ENCODE data around the gene CDC5L. TPM values are rescaled to one million over a fixed set of nuclear protein-coding genes. Genes with fewer than 3 reads are reported as not detected.

CDC5L gene
- total RNA-seq, 2 donors from 2014 or later: 18.0 to 18.9 TPM

DNA sequence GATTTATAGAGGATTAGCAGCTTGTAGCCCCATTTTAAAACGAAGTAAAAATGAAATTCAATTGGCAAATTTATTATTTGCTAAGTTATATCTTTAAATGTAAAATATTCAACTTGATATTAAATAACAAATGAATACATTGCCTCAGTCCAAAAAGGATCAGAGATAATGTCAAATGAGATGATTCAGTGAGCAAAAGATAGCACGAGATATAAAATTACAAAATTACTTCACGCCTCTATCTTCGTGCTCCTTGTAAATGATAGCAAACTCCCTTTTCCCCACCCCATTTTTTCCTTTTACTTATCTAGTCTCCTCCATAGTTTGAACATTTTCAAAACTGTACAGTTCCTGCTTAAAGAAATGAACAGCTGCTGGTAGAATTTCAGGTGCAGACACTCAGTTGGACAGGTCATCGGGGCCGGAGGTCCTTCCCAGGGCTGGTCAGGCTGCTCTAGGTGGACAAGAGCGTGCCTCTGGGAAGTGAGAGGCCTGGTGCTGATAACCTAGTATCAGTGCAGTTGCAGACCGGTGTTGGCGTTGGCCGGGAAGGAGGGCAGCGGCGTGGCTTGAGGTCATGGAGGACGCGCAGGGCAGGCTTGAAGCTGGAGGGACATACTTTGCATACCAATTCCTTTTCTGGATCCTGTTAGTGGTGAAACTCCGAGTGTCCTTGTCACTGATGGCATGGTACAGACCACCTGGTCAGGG is 83.9 kb downstream of the CDC5L start:
- Histone ChIP-seq H3K4me3 (no peak overlapping the region), H3K4me1 (replicated peaks) (peaks cover 5% of the 10 kb centered on the region), H3K9me3 (no peaks in the 10 kb centered on the region), H3K27ac (no peak overlapping the region), H3K27me3 (replicated peaks; ENCODE audit: insufficient read depth) (no peaks in the 10 kb centered on the region), H3K36me3 (no peaks in the 10 kb centered on the region)
- intact Hi-C loops (cut with DNase I): no loop called here
- TF ChIP-seq, protein P1, sequence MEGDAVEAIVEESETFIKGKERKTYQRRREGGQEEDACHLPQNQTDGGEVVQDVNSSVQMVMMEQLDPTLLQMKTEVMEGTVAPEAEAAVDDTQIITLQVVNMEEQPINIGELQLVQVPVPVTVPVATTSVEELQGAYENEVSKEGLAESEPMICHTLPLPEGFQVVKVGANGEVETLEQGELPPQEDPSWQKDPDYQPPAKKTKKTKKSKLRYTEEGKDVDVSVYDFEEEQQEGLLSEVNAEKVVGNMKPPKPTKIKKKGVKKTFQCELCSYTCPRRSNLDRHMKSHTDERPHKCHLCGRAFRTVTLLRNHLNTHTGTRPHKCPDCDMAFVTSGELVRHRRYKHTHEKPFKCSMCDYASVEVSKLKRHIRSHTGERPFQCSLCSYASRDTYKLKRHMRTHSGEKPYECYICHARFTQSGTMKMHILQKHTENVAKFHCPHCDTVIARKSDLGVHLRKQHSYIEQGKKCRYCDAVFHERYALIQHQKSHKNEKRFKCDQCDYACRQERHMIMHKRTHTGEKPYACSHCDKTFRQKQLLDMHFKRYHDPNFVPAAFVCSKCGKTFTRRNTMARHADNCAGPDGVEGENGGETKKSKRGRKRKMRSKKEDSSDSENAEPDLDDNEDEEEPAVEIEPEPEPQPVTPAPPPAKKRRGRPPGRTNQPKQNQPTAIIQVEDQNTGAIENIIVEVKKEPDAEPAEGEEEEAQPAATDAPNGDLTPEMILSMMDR (IDR thresholded peaks at IDR 0.05): no peak
- no peak for TF ChIP-seq POLR2A (IDR thresholded peaks at IDR 0.05)
- no peak for TF ChIP-seq POLR2AphosphoS5 (IDR thresholded peaks at IDR 0.05)
- 85% methylated on average over 15 of the region's 15 CpGs for WGBS
- DNase-seq (ENCODE audit: low spot score): no peak

DNA sequence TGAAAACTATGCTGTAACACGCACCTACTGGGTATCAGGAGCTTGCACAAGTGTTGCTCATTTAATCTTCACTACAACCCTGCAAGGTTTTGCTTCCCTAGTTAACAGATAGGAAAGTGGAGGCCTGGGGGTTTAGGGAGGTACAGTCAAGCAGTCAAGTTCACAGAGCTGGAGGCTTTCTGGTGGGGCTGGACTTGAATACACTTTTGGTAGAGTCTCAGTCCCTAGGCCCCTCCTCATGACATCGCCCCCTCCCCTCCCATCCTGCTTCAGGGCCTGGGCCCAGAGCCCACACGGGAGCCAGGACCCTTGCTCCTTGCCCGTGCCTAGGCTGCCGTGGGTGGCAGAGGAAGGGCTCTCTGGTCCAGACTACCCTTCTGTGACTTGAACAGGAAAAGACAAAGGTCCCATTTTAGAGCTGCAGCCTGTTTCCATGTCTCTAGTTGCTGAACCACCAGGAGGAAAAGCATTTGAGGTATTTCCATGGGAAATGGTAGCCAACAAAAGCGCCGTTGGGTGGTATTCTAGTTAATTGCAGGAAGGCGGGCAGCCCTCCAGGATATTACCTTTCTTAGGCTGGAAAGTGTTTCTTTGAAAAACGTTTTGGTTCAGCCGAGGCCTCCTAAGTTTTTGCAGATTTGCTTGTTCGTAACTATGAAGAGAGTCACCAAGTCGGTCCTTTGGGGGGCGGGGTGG is 84.9 kb downstream of the CDC5L start:
- Histone ChIP-seq H3K4me1 (replicated peaks) (peaks cover 5% of the 10 kb centered on the region), H3K27ac (no peak overlapping the region), H3K9me3 (no peaks in the 10 kb centered on the region), H3K27me3 (replicated peaks; ENCODE audit: insufficient read depth) (no peaks in the 10 kb centered on the region), H3K36me3 (no peaks in the 10 kb centered on the region), H3K4me3 (no peak overlapping the region)
- WGBS: 80% methylated on average over 13 of the region's 13 CpGs
- intact Hi-C loops (cut with DNase I): no loop called here
- TF ChIP-seq POLR2A (IDR thresholded peaks at IDR 0.05): no peak
- TF ChIP-seq, protein P1 (IDR thresholded peaks at IDR 0.05): no peak
- TF ChIP-seq POLR2AphosphoS5 (IDR thresholded peaks at IDR 0.05): no peak
- DNase-seq (ENCODE audit: low spot score): no peak

DNA sequence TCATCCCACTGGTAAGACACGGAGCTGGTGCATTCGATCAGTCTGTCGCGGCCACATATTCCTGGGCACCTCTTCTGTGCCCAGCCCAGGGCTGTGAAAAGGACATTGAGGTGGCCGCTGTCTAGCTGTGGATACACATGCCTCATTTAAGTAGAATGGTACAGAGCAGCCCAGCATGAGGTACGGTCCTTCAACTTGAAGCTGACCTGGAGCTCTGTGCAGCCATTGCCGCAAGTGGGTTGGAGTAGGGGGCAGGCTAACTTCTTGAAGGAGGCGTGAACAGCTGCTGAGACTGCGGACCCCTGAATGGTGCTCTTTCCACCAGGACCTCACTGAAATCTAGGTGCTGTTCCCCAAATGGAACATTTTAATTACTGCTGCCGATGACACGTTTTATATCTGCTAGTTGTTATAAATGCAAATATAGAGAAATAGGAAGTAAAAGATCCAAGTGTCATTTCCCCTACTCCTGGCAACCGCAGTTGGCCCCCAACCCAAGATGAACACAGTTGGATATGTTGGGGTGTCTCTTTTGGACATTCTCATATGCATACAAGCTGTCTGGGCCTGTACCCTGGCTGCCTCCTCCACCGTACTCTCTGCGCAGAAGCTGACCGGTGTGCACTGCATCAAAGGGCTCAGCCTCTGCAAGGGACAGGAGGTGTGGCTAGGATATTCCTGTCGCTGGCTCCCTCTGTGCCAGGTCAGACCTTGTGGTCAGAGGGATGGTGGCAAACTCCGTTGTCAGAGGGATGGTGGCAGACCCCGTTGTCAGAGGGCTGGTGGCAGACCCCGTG is 86.1 kb downstream of the CDC5L start:
- no peaks in the 10 kb centered on the region for H3K27me3 ChIP-seq (replicated peaks; ENCODE audit: insufficient read depth)
- intact Hi-C loops (cut with DNase I): loop anchor here (2.0 kb wide), 1 partner anchor 1241 kb away; no protein-coding TSS in a partner anchor
- H3K27ac ChIP-seq: no peak overlapping the region
- H3K9me3 ChIP-seq: no peaks in the 10 kb centered on the region
- H3K36me3 ChIP-seq: no peaks in the 10 kb centered on the region
- no peak for DNase-seq (ENCODE audit: low spot score)
- no peak overlapping the region for H3K4me3 ChIP-seq
- peaks cover 7% of the 10 kb centered on the region for H3K4me1 ChIP-seq (replicated peaks)
- TF ChIP-seq, protein P1 (IDR thresholded peaks at IDR 0.05): no peak
- TF ChIP-seq POLR2AphosphoS5 (IDR thresholded peaks at IDR 0.05) (no peak), POLR2A (IDR thresholded peaks at IDR 0.05) (no peak)
- 95% methylated on average over 19 of the region's 19 CpGs for WGBS

DNA sequence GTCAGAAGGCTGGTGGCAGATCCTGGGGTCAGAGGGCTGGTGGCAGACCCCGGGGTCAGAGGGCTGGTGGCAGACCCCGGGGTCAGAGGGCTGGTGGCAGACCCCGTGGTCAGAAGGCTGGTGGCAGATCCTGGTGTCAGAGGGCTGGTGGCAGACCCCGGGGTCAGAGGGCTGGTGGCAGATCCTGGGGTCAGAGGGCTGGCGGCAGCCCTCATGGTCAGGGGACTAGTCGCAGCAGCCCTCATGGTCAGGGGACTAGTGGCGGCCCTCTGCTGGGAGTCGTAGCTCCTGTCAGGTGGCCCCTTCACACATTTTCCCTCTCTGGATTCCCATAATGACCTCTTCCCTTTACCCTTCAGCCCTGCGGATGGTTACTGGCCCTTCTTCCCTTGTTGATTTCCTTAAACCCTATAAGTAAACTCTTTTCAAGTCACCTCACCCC is 86.7 kb downstream of the CDC5L start:
- H3K9me3 ChIP-seq: no peaks in the 10 kb centered on the region
- 96% methylated on average over 9 of the region's 9 CpGs for WGBS
- H3K36me3 ChIP-seq: no peaks in the 10 kb centered on the region
- H3K4me3 ChIP-seq: no peak overlapping the region
- H3K4me1 ChIP-seq (replicated peaks): peaks cover 9% of the 10 kb centered on the region
- TF ChIP-seq, protein P1 (IDR thresholded peaks at IDR 0.05): no peak
- TF ChIP-seq POLR2AphosphoS5 (IDR thresholded peaks at IDR 0.05) (no peak), POLR2A (IDR thresholded peaks at IDR 0.05) (no peak)
- intact Hi-C loops (cut with DNase I): loop anchor here (2.0 kb wide), 1 partner anchor 1241 kb away; no protein-coding TSS in a partner anchor
- no peaks in the 10 kb centered on the region for H3K27me3 ChIP-seq (replicated peaks; ENCODE audit: insufficient read depth)
- no peak for DNase-seq (ENCODE audit: low spot score)
- no peak overlapping the region for H3K27ac ChIP-seq

Measured in prostate gland (tissue), 2 donors.